GM13976 (cell line): ENCODE data around the gene DPP8.

Experiments used
- DNase-seq: peaks from one replicate; pipeline ENCODE4 v3.0.0; 2012; ENCODE audit warnings: low spot score
- CTCF ChIP-seq: IDR thresholded peaks from 2 replicates; pipeline ENCODE4 v1.5.1; 2012; ENCODE audit warnings: borderline replicate concordance, mild to moderate bottlenecking; ENCODE audit not compliant: insufficient read depth; ENCODE audit errors: extremely low read depth, missing control alignments, control extremely low read depth
- in situ Hi-C: fragments of 300-500 bp; cut with MboI; formaldehyde crosslinking; loops from one replicate; pipeline ENCODE4 v1.12.0; 2022; ENCODE audit warnings: low sequenced_read_pairs, mixed read lengths, inconsistent platforms; ENCODE audit not compliant: unreplicated experiment

DPP8 gene

GRCh38 chr15:65447145-65447544 lies 70.3 kb downstream of the DPP8 start:
- in situ Hi-C loops, result no loop called here

GRCh38 chr15:65434201-65434600 lies 83.3 kb downstream of the DPP8 start:
- no peak for DNase-seq
- in situ Hi-C loops, result no loop called here
- TF ChIP-seq CTCF, result no peak

More at GRCh38 chr15:65447145-65447544, 70.3 kb downstream of the DPP8 start:
- TF ChIP-seq CTCF, result no peak
- DNase-seq, result no peak

GRCh38 chr15:65431731-65432130 lies 85.8 kb downstream of the DPP8 start:
- TF ChIP-seq CTCF, result no peak
- in situ Hi-C loops, result no loop called here
- no peak for DNase-seq

GRCh38 chr15:65426216-65426853 lies 91.2 kb downstream of the DPP8 start:
- in situ Hi-C loops, result no loop called here
- DNase-seq, result no peak
- no peak for TF ChIP-seq CTCF

- TF ChIP-seq CTCF, result no peak
- DNase-seq, result no peak
- in situ Hi-C loops, result no loop called here
Measured at GRCh38 chr15:65424683-65425082, 92.8 kb downstream of the DPP8 start.

GRCh38 chr15:65423976-65424679 lies 93.4 kb downstream of the DPP8 start:
- TF ChIP-seq CTCF, result no peak
- in situ Hi-C loops, result no loop called here
- DNase-seq, result no peak
